HG03460 (cell line): ENCODE measurements around the gene PTPRM.

Source experiments
- ATAC-seq: cut with Tn5 transposase; IDR thresholded peaks from one replicate; pipeline ENCODE4 v1.9.1; 2021; ENCODE audit not compliant: unreplicated experiment

PTPRM gene

DNA sequence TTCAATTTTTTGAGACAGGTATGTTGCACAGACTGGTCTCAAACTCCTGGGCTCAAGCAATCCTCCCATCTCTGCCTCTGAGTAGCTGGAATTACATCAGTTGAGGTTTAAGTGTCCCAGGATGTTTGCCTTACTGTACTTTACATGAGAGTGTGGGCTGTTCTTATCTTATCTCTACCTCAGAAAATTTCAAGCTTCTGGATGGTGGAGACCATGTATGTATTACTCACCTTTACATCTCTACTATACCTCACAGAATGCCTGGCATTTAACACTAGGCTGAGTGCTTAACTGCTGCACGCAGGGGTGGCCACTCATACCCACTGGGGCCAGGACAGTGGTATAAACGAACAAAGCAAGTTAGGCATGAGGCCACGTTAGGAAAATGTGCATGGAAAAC is 770.1 kb downstream of the PTPRM start:
- ATAC-seq, result no peak

DNA sequence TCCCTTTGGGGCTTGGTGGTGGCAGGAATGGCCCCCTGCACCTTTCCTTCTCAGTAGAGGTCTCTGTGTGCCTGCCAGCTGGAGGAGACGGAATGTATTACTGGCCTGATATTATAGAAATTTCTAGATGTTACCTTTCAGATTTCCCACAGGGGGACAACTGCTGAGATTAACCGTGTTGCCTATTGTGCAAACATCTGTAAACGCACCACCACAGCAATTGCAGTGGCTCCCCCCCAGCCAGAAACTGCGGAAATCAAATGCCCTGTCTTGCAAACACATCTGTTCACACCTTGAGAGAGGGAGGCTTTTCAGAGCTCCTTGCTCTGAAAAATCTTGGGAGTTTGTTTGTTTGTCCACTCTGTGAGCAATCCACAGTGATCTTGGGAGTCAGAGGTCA is 772.1 kb downstream of the PTPRM start:
- ATAC-seq, result no peak

DNA sequence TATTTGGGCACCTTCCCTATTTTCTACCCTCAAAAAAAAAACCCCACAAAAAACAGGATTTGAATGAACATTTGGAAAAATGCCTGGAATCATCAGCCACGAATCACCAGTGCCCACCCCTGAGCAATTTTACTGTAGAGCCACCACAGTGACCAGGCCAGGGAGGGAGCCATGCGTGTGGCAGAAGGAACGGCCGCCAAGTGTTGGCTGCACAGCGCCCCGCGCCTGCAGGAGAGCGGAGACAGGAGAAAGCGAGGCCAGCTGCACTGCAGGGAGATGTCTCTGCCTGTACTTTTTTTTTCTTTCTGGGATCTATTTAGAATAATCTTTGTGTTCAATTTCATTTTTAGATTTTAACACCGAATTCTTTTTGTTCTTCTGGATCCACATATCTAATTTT is 772.8 kb downstream of the PTPRM start:
- ATAC-seq, result no peak

DNA sequence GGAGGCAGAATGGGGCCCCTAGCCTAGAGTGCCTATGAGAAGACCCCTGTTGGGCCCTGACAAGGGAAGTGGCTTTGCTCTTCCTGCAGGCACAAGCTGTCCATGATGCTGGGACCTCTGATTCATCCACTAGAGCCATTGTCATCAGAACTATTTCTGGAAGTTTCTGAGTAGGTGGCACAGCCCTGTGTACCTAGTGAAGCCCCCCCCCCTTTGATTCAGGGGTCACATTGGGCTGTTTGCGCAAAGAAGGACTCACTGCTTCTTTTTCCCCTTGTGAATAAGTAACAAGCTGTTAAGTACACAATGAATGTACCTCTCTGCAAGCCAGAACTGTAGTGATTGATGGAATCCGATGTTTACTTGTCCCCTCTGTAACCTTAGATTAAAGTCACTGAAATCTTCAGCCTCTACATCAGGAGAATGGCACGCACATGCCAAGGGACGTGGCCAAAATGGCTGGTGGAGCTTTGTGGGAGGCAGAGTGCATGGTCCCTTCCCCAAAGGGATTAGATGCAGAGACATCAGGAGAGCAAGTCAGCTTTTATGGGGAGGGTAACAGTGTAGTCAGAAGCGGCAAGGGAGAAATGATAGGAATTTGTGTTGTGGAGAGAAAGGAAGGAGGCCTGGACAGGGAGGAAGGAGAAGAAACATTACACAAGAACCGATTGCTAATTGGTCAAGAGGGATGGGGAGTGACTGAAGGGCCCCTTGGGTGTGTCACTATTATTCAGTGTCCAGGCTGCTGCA is 774.5 kb downstream of the PTPRM start:
- no peak for ATAC-seq

DNA sequence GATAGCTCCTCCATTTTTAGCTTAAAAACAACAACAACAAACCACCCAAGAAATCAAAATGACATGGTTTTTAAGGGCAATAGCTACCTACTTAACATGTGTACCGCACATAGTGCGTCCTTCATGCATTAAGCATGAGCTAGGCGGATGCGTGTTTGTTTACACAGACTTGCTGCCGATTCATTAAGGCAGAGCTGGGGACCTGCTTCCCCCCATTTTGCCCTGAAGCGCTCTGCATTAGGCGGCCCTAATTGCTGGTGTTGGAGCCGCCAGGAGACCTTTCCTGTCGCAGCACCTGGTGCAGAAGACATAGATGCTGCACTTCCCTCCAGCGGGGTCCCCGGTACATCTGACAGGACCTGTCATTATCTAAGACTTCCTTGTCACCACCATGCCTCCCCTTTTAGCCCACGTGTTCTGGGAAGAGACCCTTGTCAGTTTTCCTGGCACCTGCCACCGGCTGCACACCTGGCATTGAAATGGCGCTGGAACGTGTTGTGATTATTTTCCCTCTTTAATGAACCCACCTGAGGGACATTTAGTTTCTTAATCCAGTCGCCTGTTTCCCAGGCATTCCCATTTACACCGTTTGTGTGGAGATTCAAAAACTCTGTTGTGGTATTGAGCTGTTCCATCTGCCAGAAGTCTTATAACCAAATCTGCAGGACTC is 781.1 kb downstream of the PTPRM start:
- ATAC-seq, result no peak

DNA sequence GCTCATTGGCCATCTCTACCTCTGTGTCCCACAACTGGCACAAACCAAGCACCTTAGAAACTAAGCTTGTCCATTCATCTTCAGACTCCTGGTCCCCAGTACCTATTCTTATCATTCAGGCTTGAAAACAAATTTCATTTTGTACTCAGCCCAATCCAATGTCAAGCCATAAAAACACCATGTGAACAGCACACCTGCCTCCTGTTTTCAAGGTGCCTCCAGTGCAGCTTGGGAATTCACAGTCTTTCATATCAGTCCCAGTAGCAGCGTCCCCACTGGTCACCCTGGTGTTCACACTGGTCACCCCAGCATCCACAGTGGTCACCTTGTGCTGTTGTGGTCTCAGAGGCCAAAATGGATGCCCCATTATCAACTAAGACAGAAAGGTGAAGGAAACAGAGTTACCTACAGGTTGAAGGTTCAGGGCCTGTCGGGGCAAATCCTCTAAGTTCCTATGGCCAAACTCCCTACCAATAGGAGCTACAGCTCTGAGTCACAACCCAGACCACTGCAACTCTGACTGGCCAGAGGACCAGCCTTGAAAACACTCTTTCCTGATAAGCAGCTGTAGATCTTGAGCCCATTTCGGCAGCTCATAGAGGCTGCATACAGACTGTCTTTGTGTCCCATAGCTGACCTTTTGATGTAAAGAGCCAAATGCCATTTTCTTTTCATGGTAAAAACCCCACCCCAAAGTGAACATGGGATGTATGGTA is 782.6 kb downstream of the PTPRM start:
- no peak for ATAC-seq

DNA sequence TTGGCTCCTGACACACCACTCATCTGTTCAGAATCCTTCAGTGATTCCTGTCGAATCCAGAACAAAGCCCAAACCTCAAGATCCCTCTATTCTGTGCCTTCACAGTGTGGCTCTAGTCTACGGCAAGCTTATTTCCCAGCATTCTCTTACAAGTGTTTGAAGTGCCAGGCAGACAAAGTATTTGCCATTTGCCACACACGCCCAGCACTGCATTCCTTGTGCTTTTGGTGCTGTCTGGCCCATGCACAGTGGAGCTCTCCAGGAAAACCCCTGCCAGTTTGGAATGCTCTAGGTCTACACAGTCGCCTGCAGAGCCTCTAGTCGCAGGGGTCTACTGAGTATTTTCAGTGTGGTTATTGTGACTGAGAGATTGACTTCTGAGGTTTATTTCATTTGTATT is 783.5 kb downstream of the PTPRM start:
- ATAC-seq, result no peak

DNA sequence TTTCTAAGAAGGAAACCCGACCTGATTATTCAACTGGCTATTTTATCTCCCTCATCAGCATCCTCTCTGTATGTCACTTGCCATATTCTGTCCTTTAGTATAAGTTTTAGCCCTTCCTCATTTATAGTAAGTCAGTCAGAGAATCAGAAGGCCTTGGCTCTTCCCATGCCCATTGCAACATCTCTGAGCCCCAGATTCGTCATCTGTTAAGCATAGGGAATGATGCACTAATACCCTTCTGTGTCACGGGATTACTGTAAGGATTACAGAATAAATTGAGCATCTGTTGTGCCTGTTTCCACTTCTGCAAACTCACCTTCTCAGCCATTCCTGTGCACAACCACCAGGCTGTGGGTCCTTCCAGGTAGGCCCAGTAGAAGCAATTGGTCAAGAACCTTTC is 784.0 kb downstream of the PTPRM start:
- no peak for ATAC-seq

DNA sequence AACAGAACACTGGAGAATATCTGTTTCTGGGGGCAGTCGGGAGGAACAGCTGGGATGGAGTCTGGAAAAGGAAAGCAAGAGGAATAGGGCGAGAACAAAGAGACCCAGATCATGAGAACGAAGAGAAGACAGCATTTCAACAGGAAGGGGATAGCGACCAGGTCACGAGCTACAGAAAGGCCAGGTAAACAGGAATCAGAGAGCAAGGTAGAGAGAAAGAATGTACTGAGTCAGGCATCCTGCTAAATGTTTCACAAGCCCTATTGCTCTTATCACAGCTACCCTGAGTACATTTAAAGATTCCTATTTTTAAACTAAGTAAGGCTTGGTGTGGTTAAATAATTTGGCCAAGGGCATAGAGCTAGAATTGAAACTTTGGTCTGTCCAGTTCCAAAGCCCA is 787.2 kb downstream of the PTPRM start:
- ATAC-seq, result no peak

DNA sequence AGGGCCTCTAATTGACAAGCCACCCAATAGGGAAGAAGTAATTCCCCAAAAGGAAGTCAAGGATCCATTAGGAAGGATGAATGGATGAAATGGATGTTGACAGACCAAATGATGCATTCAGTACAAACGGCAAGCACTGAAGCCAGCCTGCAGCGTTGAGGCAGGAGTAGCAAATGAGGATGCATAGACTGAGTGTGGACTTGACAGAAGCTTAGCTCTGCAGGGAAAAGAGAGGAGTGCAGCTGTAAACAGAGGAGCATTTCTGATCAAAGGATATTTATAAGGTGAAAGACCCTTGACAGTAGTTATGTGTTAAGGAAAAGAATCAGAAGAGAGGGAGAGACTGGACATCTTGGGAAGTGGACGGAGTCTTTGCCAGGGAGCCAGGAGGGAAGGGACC is 788.9 kb downstream of the PTPRM start:
- ATAC-seq, result no peak

DNA sequence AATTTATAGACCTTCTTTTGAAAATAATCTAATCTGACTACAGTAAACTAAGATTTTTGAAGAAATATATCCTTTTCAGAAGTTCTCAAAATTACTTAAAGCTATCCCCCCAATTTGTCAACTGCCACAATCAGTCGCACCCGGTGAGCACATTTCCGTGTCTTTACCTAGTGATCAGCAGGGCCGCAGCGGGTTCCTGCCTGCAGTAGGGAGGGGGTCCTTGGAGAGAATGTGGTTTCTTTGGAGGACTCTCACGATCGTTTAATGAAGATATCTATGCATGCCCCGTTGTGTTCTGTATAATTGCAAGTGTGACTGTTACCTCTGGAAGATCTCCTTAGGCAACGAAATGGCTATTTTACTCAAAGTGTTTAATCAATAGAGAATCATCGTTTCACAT is 790.2 kb downstream of the PTPRM start:
- no peak for ATAC-seq

DNA sequence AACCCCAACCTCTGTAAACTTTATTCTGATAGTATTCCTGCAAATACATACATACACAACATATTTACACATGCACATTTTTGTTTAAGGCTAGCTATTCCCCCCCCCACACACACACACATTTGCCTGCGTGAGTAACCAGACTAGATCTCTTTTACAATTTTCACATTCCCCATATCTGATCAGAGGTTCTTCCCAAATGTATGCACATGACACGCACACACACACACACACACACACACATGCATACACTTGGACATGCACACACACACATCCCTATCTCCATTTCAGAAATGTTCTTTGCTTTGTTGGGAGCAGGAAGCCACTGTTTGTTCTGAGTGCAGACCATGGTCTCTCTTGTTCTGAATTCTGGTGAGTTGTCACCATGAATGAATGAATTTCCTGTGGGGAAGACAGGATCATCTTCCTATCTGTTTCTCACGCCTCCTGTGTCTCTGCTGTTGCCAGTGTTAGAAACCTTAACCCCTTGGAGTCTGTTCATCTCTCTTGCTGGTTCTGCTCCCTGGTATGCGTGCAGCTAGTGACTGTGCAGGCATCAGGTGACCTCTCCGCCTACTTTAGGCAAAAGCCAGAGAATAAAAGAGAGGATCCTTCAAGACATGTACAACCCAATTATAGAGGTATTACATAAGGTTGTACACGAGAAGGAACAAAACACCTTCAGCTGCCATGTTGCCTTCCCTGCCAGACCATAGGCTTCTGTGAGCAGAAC is 791.1 kb downstream of the PTPRM start:
- no peak for ATAC-seq

DNA sequence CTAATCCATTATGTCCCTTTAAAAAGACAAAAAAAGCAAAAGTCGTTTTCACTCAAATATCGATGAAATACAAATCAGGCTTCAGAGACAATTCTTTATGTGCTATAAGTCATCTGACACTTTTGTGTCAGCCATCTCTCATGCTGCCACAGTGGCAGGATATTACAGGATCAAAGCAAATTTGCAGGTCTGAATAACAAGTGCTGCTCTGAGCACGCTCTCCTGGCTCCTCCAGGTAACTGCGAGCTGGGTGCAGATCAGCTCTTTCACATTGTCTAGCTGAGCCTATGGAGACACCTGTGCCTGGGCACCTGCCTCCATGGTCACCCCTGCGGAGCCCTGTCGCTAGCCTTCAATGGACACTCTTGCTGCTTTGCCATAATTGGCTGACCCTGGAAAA is 792.0 kb downstream of the PTPRM start:
- no peak for ATAC-seq

DNA sequence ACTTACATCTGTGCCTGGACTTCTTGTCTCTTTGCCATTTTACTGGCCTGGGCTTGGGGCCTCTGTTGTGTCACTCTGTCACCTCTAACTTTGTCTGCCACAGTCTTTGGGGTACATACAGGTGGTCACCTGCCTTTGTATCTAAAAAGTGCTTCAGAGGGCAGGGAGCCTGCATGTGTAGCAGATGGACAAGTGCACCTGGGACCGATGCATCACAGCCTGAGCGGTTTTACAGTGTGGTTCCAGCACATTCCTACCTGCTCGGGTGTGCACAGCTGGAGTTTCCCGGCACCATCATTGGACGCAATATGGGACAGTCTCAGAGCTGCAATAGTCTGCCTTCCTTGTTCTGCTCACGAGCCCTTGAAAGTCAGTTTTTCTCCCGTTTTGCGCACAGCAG is 792.4 kb downstream of the PTPRM start:
- no peak for ATAC-seq

DNA sequence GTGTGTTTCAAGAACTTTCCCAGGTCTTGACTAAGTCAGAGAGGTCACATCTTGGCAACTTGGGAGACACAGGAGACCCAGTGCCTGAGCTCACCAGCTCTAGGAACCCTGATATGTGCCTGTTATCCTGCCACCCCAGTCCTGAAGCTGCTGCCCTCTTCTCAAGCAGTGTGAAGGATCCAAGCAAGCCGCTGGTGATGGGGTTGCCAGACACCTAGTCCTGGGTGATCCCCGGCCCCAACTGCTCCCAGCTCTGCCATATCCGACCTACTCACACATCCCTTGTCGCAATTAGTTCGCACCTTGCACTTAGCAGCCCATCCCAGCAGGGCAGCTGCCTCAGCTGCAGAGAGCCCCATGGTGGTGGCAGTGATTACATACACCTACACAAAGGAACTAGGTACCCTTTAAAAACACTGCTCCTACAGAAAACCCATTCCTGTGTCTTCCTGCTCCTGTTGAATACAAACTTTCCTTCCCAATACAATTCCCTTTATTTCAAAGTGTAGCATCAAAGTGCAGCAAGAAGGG is 794.9 kb downstream of the PTPRM start:
- no peak for ATAC-seq

DNA sequence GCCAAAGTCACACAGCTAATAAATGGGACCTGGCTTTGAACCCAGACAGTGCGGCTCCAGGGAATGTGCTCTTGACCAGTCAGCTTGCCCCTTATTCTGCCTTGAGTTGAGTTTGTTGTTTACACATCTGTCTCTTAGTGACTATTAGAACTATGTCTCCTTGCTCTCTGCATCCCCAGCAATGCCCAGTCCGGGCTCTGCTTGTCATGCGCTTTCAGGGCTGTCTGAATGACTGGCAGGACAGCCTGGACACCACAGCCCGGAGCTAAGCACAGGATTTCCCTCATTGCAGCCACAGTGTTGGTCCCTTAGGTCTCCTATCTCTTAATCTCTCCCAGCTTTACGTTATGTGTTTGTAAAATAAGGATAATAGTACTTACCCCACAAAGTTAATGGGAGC is 795.7 kb downstream of the PTPRM start:
- no peak for ATAC-seq

DNA sequence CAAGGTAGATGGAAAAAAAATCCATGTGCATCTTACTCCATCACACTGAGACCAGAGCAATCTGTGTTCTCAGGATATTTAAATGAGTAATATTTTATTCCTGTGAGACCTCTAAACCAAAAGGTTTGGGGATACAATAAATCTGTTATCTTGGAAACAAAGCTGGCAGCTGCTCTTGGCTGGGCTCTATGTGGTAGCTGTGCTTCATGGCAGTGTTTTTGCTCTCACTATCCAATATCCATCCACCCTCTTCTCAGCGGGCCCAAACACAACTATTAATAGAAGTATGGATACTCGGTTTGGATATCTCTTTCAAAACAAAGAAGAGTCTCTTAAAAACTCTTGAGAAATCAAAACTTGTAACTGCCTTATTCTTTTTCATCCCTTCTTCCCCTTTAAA is 797.3 kb downstream of the PTPRM start:
- no peak for ATAC-seq

DNA sequence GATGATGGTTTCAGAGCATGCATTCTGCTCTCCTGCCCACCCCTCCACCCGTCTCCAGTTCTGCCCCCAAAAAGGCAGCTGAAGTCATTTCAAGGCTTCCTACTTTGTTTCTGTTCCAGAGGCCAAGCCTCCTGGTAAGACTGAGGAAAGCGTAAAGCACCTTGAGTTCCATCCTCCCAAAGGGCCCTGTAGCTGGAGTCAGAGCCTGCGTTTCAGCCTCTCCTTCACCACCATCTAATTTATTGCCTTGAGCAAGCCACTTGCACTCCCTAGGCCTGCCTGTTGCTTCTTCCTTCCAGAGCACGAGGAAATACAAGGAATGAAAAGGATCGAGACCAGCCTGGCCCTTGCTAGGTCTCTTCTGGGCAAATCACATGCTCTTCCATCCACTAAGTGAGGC is 797.9 kb downstream of the PTPRM start:
- no peak for ATAC-seq

DNA sequence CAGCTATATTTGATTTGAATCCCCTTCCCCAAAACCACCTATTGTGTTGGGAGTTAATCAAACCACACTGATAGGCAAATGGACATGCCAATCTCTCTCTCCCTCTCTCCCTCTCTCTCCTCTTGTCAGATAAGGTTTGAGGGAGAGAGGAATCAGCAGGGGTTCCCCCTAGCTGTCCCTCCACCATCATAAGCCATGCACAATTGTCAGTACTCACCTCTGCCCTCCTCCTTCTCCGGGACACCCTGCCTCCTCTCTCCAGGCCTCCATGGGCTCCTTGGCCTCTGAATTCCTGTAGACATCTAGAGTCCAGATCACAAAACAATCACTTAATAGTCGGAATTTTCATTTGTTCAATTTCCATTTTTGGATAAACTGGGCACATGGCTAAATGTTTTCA is 798.4 kb downstream of the PTPRM start:
- no peak for ATAC-seq

DNA sequence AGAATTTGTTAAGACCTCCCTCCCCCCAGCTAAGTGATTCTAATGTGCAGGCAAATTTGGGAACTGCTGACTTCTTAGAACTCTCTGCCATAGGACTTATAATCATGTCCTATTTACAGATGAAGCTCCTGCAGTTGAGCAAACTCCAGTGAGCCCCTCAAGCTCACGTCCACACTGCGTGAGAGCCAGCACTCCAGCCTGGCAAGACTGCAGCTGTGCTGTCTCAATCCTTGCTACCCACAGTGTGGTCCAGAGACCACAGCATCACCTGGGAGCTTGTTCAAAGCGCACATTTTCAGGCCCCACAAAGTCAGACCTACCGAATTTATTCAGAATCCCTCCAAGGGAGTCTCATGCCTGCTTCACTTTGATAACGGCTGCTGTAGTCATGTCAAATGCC is 799.0 kb downstream of the PTPRM start:
- no peak for ATAC-seq

DNA sequence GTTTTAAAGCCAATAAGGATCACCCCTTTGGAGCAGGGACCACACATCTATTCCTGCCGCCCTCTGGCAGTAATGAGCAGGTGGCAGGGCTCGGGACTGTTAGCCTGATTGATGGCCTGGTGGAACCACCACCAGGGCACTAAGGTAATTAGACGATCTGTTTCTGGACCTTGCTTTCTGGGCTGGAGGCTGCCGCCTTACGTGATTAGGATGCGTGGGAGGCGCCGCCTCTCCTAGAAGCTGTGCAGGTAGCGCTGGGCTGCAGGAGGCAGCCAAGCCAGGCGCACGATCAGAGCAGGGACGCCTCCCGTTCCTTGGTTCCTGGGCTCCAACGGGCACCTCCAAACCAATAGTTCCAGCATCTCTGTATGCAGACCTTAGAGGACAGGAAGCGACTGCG is 799.5 kb downstream of the PTPRM start:
- no peak for ATAC-seq
